Embryonic facial prominence (tissue), 1 donor: ENCODE results near the gene ITGB8.

Source experiments
- DNase-seq: peaks from one replicate; pipeline ENCODE4 v3.0.0-alpha.2; 2016; ENCODE audit errors: extremely low spot score

The ITGB8 gene

GRCh38 chr7:20340839-20341238 is 10.1 kb downstream of the ITGB8 start:
- no peak for DNase-seq

- no peak for DNase-seq
These were observed 12.5 kb downstream of the ITGB8 start for GRCh38 chr7:20343205-20343604.

GRCh38 chr7:20343941-20344340 is 13.2 kb downstream of the ITGB8 start:
- no peak for DNase-seq

GRCh38 chr7:20344396-20344795 is 13.7 kb downstream of the ITGB8 start:
- no peak for DNase-seq

GRCh38 chr7:20346577-20346976 is 15.9 kb downstream of the ITGB8 start:
- DNase-seq, result no peak

GRCh38 chr7:20347680-20348079 is 17.0 kb downstream of the ITGB8 start:
- DNase-seq, result no peak

GRCh38 chr7:20348125-20348807 is 17.6 kb downstream of the ITGB8 start:
- no peak for DNase-seq

- no peak for DNase-seq
These were observed 19.8 kb downstream of the ITGB8 start for GRCh38 chr7:20350518-20350951.

- DNase-seq, result no peak
These were observed 20.4 kb downstream of the ITGB8 start for GRCh38 chr7:20350996-20351692.

GRCh38 chr7:20351901-20352300 is 21.2 kb downstream of the ITGB8 start:
- no peak for DNase-seq

GRCh38 chr7:20352573-20353306 is 22.0 kb downstream of the ITGB8 start:
- DNase-seq, result no peak

GRCh38 chr7:20354610-20355528 is 24.2 kb downstream of the ITGB8 start:
- no peak for DNase-seq

- no peak for DNase-seq
These were observed 27.4 kb downstream of the ITGB8 start for GRCh38 chr7:20358106-20358505.

GRCh38 chr7:20358762-20359282 is 28.1 kb downstream of the ITGB8 start:
- no peak for DNase-seq

- DNase-seq, result no peak
These were observed 28.8 kb downstream of the ITGB8 start for GRCh38 chr7:20359341-20359963.

GRCh38 chr7:20362574-20363253 is 32.0 kb downstream of the ITGB8 start:
- no peak for DNase-seq

GRCh38 chr7:20364571-20365196 is 34.0 kb downstream of the ITGB8 start:
- no peak for DNase-seq

GRCh38 chr7:20365486-20365885 is 34.8 kb downstream of the ITGB8 start:
- DNase-seq, result no peak

GRCh38 chr7:20374399-20374798 is 43.7 kb downstream of the ITGB8 start:
- no peak for DNase-seq

- DNase-seq, result no peak
These were observed 46.1 kb downstream of the ITGB8 start for GRCh38 chr7:20376796-20377195.
